PC-9 (cell line): ENCODE measurements around the gene ETV6.

ENCODE experiments used
- CTCF ChIP-seq: fragments of 200-600 bp; sonication (generic); conservative IDR thresholded peaks from 2 replicates; pipeline ENCODE4 v1.6.1; 2017; ENCODE audit warnings: mixed run types, antibody characterized with exemption, mild to moderate bottlenecking, moderate library complexity
- EZH2 ChIP-seq: fragments of 200-600 bp; sonication (generic); IDR thresholded peaks from 2 replicates; pipeline ENCODE4 v1.8.0; 2017; ENCODE audit warnings: antibody characterized with exemption, low read depth

GRCh38 chr12:11684811-11685210, 35.3 kb downstream of the ETV6 start:
- TF ChIP-seq CTCF, result no peak
- TF ChIP-seq EZH2, result no peak
